Muscle of leg (tissue), 11 donors: Measurements from ENCODE around the gene KIAA1586. TPM values are rescaled to one million over a fixed set of nuclear protein-coding genes. Genes with fewer than 3 reads are reported as not detected.

Source experiments
- DNase-seq: peaks from one replicate; pipeline ENCODE4 v3.0.0; 2013
- H3K27ac ChIP-seq: one replicate; pipeline ENCODE4 v1.5.1; 2013; ENCODE audit warnings: mild to moderate bottlenecking, low read length, control low read depth
- H3K27me3 ChIP-seq: one replicate; pipeline ENCODE4 v1.6.1; 2013; ENCODE audit warnings: low read length; ENCODE audit not compliant: control insufficient read depth, insufficient read depth
- H3K36me3 ChIP-seq: one replicate; pipeline ENCODE4 v1.6.1; 2013; ENCODE audit warnings: low read length; ENCODE audit not compliant: control insufficient read depth, insufficient read depth
- H3K4me1 ChIP-seq: one replicate; pipeline ENCODE4 v1.6.1; 2013; ENCODE audit warnings: low read length; ENCODE audit not compliant: control insufficient read depth, insufficient read depth
- H3K4me3 ChIP-seq: one replicate; pipeline ENCODE4 v1.5.1; 2013; ENCODE audit warnings: low read length, control low read depth
- H3K9me3 ChIP-seq: replicated peaks from 2 replicates; pipeline ENCODE4 v1.6.1; 2013; ENCODE audit warnings: low read depth, low read length; ENCODE audit not compliant: control insufficient read depth
- WGBS: methylation state at CpG from one replicate; pipeline ENCODE4 v1.1.5; 2013; ENCODE audit warnings: missing lambda C conversion rate; ENCODE audit not compliant: insufficient coverage; 5-methylcytosine and 5-hydroxymethylcytosine counted together
- polyA plus RNA-seq, 8 donors: library from polyadenylated mRNA; unstranded; fragments of 120-200 nt; gene quantifications; one replicate each; pipeline versions ENCODE4 v1.2.1 to v1.2.3, GENCODE V29; 2013; ENCODE audit warnings: inconsistent platforms in 1 of 8, low replicate concordance in 1 of 8; ENCODE audit not compliant: insufficient read length in 8 of 8, insufficient read depth in 1 of 8
- total RNA-seq: library from RNA; stranded (reverse); fragments of 120-200 nt; gene quantifications from one replicate; pipeline ENCODE4 v1.2.4, GENCODE V29; 2013

Gene KIAA1586
- total and polyA plus RNA-seq, 9 donors: 8.6 to 14.8 (median 12.4) TPM

- WGBS: 60% methylated on average over 1 of the region's 1 CpG
These were observed 28.7 kb upstream of the KIAA1586 start for GRCh38 chr6:57017841-57018240.

DNA sequence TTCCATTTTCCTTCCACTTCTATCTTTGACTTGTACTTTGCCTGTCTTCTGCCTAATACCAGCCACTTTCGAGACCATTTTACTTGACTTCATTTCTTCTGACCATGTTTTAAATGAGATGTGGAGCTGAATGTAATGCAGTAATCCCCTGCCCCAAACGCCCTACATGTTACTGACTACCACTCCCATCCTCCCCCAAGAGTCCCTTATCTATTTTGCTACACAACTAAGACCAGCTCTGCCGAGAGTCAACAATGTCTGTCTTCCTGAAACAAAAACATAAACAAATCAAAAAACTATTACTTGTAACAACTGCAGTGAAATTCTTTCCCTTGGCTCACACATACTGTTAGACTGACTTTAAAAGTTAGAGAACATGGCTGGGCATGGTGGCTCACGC lies 27.1 kb upstream of the KIAA1586 start:
- Histone ChIP-seq H3K4me3 (no peak overlapping the region), H3K36me3 (no peaks in the 10 kb centered on the region), H3K4me1 (no peaks in the 10 kb centered on the region), H3K27me3 (no peaks in the 10 kb centered on the region), H3K27ac (no peak overlapping the region), H3K9me3 (peaks cover 3% of the 10 kb centered on the region)
- no peak for DNase-seq
- WGBS: 86% methylated on average over 1 of the region's 4 CpGs

More at GRCh38 chr6:57017841-57018240, 28.7 kb upstream of the KIAA1586 start:
- no peaks in the 10 kb centered on the region for H3K27me3 ChIP-seq
- no peak overlapping the region for H3K4me3 ChIP-seq
- no peaks in the 10 kb centered on the region for H3K36me3 ChIP-seq
- H3K9me3 ChIP-seq: no peaks in the 10 kb centered on the region
- DNase-seq: no peak
- H3K4me1 ChIP-seq: no peaks in the 10 kb centered on the region
- H3K27ac ChIP-seq: no peak overlapping the region

DNA sequence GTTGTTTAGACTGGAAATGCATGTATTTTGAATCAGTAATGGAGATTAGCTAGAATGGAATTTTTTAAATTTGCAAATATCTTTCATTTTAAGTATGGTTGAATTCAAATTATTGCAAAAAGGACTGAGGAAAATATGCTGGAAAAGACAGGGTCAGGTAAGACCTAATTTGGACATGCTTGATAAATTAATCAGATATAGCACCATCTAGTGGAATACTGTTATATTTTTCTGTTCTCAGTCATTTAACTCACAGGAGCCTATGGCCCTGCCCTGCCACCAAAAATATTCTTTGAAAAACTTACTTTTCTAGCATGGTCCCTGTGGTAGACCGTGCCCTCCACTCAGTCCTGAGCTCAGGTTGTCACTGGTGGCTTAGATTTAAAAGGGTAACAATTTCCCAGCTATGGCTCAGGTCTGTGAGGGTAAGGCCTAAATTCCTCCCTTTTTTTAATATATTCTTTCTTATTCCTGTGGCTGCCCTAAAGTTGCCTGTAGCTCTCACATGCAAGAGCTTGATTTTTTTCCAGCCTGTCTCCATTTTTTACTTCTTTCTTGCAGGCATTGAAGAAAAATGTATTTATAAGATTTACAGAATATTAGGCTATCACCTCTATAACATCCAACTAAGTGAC lies 25.3 kb upstream of the KIAA1586 start:
- Histone ChIP-seq H3K4me1 (no peaks in the 10 kb centered on the region), H3K4me3 (no peak overlapping the region), H3K27ac (no peak overlapping the region), H3K27me3 (no peaks in the 10 kb centered on the region), H3K9me3 (peaks cover 9% of the 10 kb centered on the region), H3K36me3 (no peaks in the 10 kb centered on the region)
- WGBS: no CpG with 5 or more reads among the region's 1 CpG
- peak; percentile 47 for DNase-seq

GRCh38 chr6:57024321-57024720 lies 22.2 kb upstream of the KIAA1586 start:
- DNase-seq: no peak
- H3K27ac ChIP-seq: no peak overlapping the region
- WGBS: no CpG with 5 or more reads among the region's 2 CpGs

GRCh38 chr6:57024775-57025174 lies 21.7 kb upstream of the KIAA1586 start:
- no peaks in the 10 kb centered on the region for H3K36me3 ChIP-seq
- H3K27ac ChIP-seq: no peak overlapping the region
- no CpG with 5 or more reads among the region's 1 CpG for WGBS
- no peaks in the 10 kb centered on the region for H3K27me3 ChIP-seq
- no peaks in the 10 kb centered on the region for H3K4me1 ChIP-seq
- peaks cover 9% of the 10 kb centered on the region for H3K9me3 ChIP-seq
- no peak for DNase-seq
- H3K4me3 ChIP-seq: no peak overlapping the region

More at GRCh38 chr6:57024321-57024720, 22.2 kb upstream of the KIAA1586 start:
- Histone ChIP-seq H3K27me3 (no peaks in the 10 kb centered on the region), H3K4me3 (no peak overlapping the region), H3K9me3 (peaks cover 9% of the 10 kb centered on the region), H3K36me3 (no peaks in the 10 kb centered on the region), H3K4me1 (no peaks in the 10 kb centered on the region)

DNA sequence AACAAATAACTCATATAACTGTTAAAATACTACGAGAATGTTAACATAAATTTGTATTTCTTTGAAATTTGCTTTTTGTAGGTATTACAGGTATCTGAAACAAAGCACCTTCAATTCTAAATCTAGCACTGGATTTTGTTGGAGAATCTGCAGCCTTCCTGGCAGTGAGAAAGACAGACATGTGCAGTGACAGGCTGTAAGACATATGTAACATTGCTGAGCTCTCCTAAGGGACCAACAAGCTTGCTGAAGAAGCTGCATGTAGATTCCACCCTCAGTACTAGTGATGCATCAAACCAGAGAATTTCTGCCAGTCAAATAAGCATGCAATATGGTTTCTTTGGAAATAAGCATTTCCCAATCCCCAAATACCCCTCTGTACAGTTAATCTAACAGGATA lies 20.5 kb upstream of the KIAA1586 start:
- WGBS: no CpG with 5 or more reads among the region's 1 CpG
- H3K27me3 ChIP-seq: no peaks in the 10 kb centered on the region
- no peak overlapping the region for H3K4me3 ChIP-seq
- DNase-seq: no peak
- no peaks in the 10 kb centered on the region for H3K36me3 ChIP-seq
- peaks cover 9% of the 10 kb centered on the region for H3K9me3 ChIP-seq
- no peaks in the 10 kb centered on the region for H3K4me1 ChIP-seq
- H3K27ac ChIP-seq: no peak overlapping the region

- Histone ChIP-seq H3K9me3 (peaks cover 9% of the 10 kb centered on the region), H3K4me1 (no peaks in the 10 kb centered on the region), H3K27me3 (no peaks in the 10 kb centered on the region), H3K36me3 (no peaks in the 10 kb centered on the region), H3K27ac (no peak overlapping the region), H3K4me3 (no peak overlapping the region)
- no peak for DNase-seq
- WGBS: no CpG with 5 or more reads among the region's 3 CpGs
These were observed 19.2 kb upstream of the KIAA1586 start for GRCh38 chr6:57027301-57027700.

DNA sequence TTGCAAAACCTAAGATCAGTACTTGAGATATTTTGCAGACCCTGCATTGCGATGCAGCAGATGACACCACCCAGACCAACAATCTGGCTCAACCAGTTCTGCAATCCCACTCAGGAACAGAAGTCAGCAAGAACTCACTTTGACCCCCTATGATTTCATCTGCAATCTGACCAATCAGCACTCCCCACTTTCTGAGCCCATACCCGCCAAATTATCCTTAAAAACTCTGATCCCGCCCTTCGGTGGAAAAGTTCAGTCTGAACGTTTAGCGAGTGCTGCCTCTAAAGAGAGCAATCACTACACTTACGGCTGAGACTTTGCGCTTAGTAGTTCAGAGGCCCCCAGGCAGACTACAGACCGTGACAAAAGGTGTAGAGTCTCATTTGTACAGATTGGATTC lies 17.3 kb upstream of the KIAA1586 start:
- no peak overlapping the region for H3K4me3 ChIP-seq
- H3K27ac ChIP-seq: no peak overlapping the region
- H3K9me3 ChIP-seq: peaks cover 8% of the 10 kb centered on the region
- DNase-seq: no peak
- WGBS: 86% methylated on average over 5 of the region's 9 CpGs
- no peaks in the 10 kb centered on the region for H3K27me3 ChIP-seq
- no peaks in the 10 kb centered on the region for H3K36me3 ChIP-seq
- no peaks in the 10 kb centered on the region for H3K4me1 ChIP-seq

DNA sequence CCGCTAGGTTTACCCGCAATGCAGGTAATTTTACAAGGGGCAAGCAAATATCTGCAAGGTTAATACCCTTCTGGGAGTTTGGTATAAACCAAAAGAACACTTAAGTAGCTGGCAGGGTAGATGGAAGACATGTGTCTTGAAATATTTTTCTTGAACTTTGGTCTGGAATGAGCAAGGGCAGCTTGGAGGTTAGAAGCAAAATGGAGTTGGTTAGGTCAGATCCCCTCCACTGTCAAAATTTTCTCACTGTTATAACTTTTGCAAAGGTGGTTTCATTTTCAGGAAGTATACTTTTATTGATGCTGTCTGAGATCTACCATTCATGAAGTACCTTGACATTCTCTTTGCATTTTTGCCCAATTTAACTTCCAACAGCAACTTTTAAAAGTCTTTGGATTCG lies 13.3 kb upstream of the KIAA1586 start:
- DNase-seq: no peak
- Histone ChIP-seq H3K4me3 (no peak overlapping the region), H3K4me1 (no peaks in the 10 kb centered on the region), H3K27me3 (peaks cover 2% of the 10 kb centered on the region), H3K9me3 (no peaks in the 10 kb centered on the region), H3K36me3 (no peaks in the 10 kb centered on the region), H3K27ac (no peak overlapping the region)
- WGBS: no CpG with 5 or more reads among the region's 3 CpGs

DNA sequence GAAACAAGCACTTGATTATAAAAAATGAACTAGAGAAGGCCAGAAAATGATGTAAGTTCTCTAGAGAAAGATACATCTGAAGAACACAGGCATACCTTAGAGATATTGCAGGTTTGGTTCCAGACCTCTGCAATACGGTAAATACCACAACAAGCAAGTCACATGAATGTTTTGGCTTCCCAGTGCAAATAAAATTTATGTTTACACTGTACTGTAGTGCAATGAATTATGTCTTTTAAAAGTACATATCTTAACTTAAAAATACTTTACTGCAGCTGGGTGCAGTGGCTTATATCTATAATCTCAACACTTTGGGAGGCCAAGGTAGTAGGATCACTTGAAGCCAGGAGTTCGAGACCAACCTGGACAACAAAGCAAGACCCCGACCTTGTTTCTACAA lies 10.9 kb upstream of the KIAA1586 start:
- WGBS: no CpG with 5 or more reads among the region's 3 CpGs
- Histone ChIP-seq H3K9me3 (no peaks in the 10 kb centered on the region), H3K4me3 (no peak overlapping the region), H3K4me1 (no peaks in the 10 kb centered on the region), H3K36me3 (no peaks in the 10 kb centered on the region), H3K27me3 (peaks cover 2% of the 10 kb centered on the region), H3K27ac (no peak overlapping the region)
- no peak for DNase-seq

GRCh38 chr6:57038906-57039305 lies 7.6 kb upstream of the KIAA1586 start:
- H3K27me3 ChIP-seq: peaks cover 4% of the 10 kb centered on the region
- H3K9me3 ChIP-seq: no peaks in the 10 kb centered on the region
- DNase-seq: no peak
- H3K4me3 ChIP-seq: no peak overlapping the region
- H3K36me3 ChIP-seq: no peaks in the 10 kb centered on the region
- 55% methylated on average over 2 of the region's 2 CpGs for WGBS
- no peak overlapping the region for H3K27ac ChIP-seq
- H3K4me1 ChIP-seq: no peaks in the 10 kb centered on the region
